Measurements from ENCODE around the gene GPC5.

The GPC5 gene

DNA sequence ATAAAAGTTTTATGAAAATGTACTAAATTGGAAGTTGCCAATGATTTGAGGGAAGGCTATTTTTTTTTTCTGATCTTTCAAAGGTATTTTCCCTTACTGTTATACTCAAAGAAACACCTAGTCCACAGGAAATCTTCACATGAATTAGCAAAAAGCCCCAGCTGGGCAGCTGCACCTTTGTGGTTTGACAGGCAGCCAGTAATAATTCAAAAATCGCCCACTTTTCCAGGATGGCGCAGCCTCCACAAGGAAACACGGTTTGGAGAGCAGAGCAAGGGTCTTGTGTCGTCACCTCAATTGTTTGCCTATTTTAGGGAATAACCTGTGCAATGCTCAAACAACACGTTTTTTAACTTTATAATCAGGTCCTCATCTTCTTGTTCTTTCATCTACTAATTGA lies 1503.3 kb downstream of the GPC5 start (continued):
- TF ChIP-seq ZNF776 (tag by site-specific recombination; IDR thresholded peaks at IDR 0.05; ENCODE audit: borderline replicate concordance) (no peak), ZNF24 (tag by site-specific recombination; IDR thresholded peaks at IDR 0.05) (no peak), AEBP2 (tag by site-specific recombination; IDR thresholded peaks at IDR 0.05; ENCODE audit: borderline replicate concordance) (no peak)
- TF ChIP-seq, protein P1, sequence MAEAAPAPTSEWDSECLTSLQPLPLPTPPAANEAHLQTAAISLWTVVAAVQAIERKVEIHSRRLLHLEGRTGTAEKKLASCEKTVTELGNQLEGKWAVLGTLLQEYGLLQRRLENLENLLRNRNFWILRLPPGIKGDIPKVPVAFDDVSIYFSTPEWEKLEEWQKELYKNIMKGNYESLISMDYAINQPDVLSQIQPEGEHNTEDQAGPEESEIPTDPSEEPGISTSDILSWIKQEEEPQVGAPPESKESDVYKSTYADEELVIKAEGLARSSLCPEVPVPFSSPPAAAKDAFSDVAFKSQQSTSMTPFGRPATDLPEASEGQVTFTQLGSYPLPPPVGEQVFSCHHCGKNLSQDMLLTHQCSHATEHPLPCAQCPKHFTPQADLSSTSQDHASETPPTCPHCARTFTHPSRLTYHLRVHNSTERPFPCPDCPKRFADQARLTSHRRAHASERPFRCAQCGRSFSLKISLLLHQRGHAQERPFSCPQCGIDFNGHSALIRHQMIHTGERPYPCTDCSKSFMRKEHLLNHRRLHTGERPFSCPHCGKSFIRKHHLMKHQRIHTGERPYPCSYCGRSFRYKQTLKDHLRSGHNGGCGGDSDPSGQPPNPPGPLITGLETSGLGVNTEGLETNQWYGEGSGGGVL (tag by site-specific recombination; IDR thresholded peaks at IDR 0.05) = no peak

DNA sequence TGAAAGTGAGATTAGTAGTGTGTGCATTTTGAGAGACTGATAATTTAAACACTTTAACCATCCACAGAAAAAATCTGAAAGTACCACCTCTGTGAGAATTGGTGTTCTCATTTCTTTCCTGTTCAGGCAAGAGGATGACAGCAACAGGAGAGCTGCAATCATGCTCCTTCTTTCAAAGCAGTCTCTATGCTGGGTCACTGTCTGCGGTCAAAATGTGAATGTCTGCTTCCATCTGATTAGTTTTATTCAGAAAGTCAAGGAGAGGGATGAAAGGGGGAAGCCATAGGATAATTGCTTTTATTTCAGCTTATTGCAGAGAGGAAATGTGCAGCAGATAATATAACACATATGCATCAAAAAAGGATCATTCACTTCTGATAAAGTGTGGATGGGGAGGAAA lies 1514.2 kb downstream of the GPC5 start:
- Histone ChIP-seq H3K36me3 (ENCODE audit: control insufficient read depth in 2 of 2, insufficient read depth in 1 of 2, low read length in 2 of 2) (no peaks in the 10 kb centered on the region), H3K27ac (ENCODE audit: extremely low read depth, low read depth, low read length) (no peak overlapping the region), H3K4me1 (ENCODE audit: control insufficient read depth, insufficient read depth, low read length) (no peaks in the 10 kb centered on the region), H3K4me3 (ENCODE audit: low read depth, low read length) (no peak overlapping the region), H3K9me3 (ENCODE audit: control insufficient read depth, insufficient read depth, low read depth, low read length) (no peaks in the 10 kb centered on the region)
- ChIA-PET CTCF (no interaction called here), POLR2A (no interaction called here)
- TF ChIP-seq ZNF548 (tag by site-specific recombination; IDR thresholded peaks at IDR 0.05) (no peak), MYNN (tag by site-specific recombination; IDR thresholded peaks at IDR 0.05; ENCODE audit: borderline replicate concordance) (no peak), ZNF175 (tag by site-specific recombination; IDR thresholded peaks at IDR 0.05) (no peak), ZNF449 (tag by site-specific recombination; IDR thresholded peaks at IDR 0.05) (no peak), ZNF132 (tag by site-specific recombination; IDR thresholded peaks at IDR 0.05; ENCODE audit: borderline replicate concordance) (no peak), ZNF610 (tag by site-specific recombination; IDR thresholded peaks at IDR 0.05; ENCODE audit: borderline replicate concordance) (no peak), HOXC10 (CRISPR knock-in tag; IDR thresholded peaks at IDR 0.05) (no peak), ZNF596 (tag by site-specific recombination; IDR thresholded peaks at IDR 0.05) (no peak), ZNF239 (tag by site-specific recombination; IDR thresholded peaks at IDR 0.05) (no peak), ZNF692 (tag by site-specific recombination; IDR thresholded peaks at IDR 0.05) (no peak), ZBTB8A (tag by site-specific recombination; IDR thresholded peaks at IDR 0.05) (no peak), GLIS2 (tag by site-specific recombination; IDR thresholded peaks at IDR 0.05) (no peak), ZNF558 (tag by site-specific recombination; IDR thresholded peaks at IDR 0.05) (no peak), PRDM1 (tag by site-specific recombination; IDR thresholded peaks at IDR 0.05) (no peak), ZNF48 (tag by site-specific recombination; IDR thresholded peaks at IDR 0.05) (no peak), ZIC2 (tag by site-specific recombination; IDR thresholded peaks at IDR 0.05) (no peak)
- TF ChIP-seq, protein P2, sequence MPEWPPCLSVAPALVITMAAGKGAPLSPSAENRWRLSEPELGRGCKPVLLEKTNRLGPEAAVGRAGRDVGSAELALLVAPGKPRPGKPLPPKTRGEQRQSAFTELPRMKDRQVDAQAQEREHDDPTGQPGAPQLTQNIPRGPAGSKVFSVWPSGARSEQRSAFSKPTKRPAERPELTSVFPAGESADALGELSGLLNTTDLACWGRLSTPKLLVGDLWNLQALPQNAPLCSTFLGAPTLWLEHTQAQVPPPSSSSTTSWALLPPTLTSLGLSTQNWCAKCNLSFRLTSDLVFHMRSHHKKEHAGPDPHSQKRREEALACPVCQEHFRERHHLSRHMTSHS (tag by site-specific recombination; IDR thresholded peaks at IDR 0.05) = no peak
- TF ChIP-seq, protein P3, sequence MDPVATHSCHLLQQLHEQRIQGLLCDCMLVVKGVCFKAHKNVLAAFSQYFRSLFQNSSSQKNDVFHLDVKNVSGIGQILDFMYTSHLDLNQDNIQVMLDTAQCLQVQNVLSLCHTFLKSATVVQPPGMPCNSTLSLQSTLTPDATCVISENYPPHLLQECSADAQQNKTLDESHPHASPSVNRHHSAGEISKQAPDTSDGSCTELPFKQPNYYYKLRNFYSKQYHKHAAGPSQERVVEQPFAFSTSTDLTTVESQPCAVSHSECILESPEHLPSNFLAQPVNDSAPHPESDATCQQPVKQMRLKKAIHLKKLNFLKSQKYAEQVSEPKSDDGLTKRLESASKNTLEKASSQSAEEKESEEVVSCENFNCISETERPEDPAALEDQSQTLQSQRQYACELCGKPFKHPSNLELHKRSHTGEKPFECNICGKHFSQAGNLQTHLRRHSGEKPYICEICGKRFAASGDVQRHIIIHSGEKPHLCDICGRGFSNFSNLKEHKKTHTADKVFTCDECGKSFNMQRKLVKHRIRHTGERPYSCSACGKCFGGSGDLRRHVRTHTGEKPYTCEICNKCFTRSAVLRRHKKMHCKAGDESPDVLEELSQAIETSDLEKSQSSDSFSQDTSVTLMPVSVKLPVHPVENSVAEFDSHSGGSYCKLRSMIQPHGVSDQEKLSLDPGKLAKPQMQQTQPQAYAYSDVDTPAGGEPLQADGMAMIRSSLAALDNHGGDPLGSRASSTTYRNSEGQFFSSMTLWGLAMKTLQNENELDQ (tag by site-specific recombination; IDR thresholded peaks at IDR 0.05; ENCODE audit: low read depth) = no peak
- TF ChIP-seq, protein P4, sequence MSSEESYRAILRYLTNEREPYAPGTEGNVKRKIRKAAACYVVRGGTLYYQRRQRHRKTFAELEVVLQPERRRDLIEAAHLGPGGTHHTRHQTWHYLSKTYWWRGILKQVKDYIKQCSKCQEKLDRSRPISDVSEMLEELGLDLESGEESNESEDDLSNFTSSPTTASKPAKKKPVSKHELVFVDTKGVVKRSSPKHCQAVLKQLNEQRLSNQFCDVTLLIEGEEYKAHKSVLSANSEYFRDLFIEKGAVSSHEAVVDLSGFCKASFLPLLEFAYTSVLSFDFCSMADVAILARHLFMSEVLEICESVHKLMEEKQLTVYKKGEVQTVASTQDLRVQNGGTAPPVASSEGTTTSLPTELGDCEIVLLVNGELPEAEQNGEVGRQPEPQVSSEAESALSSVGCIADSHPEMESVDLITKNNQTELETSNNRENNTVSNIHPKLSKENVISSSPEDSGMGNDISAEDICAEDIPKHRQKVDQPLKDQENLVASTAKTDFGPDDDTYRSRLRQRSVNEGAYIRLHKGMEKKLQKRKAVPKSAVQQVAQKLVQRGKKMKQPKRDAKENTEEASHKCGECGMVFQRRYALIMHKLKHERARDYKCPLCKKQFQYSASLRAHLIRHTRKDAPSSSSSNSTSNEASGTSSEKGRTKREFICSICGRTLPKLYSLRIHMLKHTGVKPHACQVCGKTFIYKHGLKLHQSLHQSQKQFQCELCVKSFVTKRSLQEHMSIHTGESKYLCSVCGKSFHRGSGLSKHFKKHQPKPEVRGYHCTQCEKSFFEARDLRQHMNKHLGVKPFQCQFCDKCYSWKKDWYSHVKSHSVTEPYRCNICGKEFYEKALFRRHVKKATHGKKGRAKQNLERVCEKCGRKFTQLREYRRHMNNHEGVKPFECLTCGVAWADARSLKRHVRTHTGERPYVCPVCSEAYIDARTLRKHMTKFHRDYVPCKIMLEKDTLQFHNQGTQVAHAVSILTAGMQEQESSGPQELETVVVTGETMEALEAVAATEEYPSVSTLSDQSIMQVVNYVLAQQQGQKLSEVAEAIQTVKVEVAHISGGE (tag by site-specific recombination; conservative IDR thresholded peaks at IDR 0.05; ENCODE audit: low read depth) = no peak

Data from HEK293 (cell line).